Measurements from ENCODE around the gene PCYOX1L. TPM values are rescaled to one million over a fixed set of nuclear protein-coding genes. Genes with fewer than 3 reads are reported as not detected.

The PCYOX1L gene
- total and polyA plus RNA-seq, 2 of the 8 experiments (the other 6 are each of a cell fraction or from before 2014, with no cell fraction given): 6.8 to 17.2 TPM

DNA sequence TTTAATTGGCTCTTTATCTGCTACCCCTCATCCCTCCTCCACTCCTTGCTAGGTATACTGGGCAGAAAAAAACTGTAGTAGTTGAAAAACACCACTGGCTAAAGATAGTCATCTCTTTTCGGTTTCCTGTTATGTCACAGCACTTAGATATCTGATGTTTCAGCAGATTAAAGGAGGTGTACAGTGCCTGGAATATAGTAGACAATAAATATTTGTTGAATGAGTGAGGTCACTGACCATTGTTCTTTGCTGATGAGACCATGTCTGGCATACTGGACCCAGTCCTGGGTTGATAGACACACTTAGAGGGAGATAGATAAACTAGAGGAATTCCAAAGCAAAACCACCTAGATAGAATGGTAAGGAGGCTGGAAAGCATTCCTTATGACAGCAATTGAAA lies 9.3 kb upstream of the PCYOX1L start:
- no peak overlapping the region for H3K4me2 ChIP-seq (ENCODE audit: insufficient read depth in 1 of 2, low read depth in 2 of 2, low read length in 2 of 2)
- H3K27ac ChIP-seq (ENCODE audit: low read depth, low read length): no peak overlapping the region
- H3K79me1 ChIP-seq (ENCODE audit: low read depth, low read length): no peaks in the 10 kb centered on the region; the same call in 1 of the 2 replicates
- no peaks in the 10 kb centered on the region for H3K27me3 ChIP-seq (replicated peaks in 1 of 4; ENCODE audit: control insufficient read depth in 3 of 4, extremely low read depth in 1 of 4, insufficient read depth in 3 of 4, low read length in 3 of 4)
- no peak overlapping the region for H2AFZ ChIP-seq (ENCODE audit: low read length)
- no peak overlapping the region for H4K8ac ChIP-seq (ENCODE audit: extremely low read depth, insufficient read depth, low read length)
- no peak overlapping the region for H3K9ac ChIP-seq (replicated peaks in 1 of 4; ENCODE audit: extremely low read depth in 1 of 4, low read depth in 3 of 4, low read length in 3 of 4)
- H3K79me2 ChIP-seq (ENCODE audit: control insufficient read depth in 1 of 2, insufficient read depth in 2 of 2, low read length in 2 of 2): peaks cover 0 to 32% of the 10 kb centered on the region in 2 experiments; a peak in 2 of 4 replicates
- no peak overlapping the region for H2BK120ac ChIP-seq (replicated peaks; ENCODE audit: low read depth, low read length)
- H2AK5ac ChIP-seq (ENCODE audit: low read depth, low read length): no peak overlapping the region
- no peak overlapping the region for H2BK20ac ChIP-seq (ENCODE audit: low read length)
- no peak overlapping the region for H3K23ac ChIP-seq (ENCODE audit: insufficient read length)
- H3K18ac ChIP-seq (ENCODE audit: extremely low read depth, low read length): no peak overlapping the region
- FAIRE-seq (no peak), DNase-seq (ENCODE audit: low read depth in 1 of 2, low spot score in 2 of 2) (no peak)
- ChIA-PET CTCF (ENCODE audit: partially characterized antibody) (no interaction called here), POLR2A (ENCODE audit: partially characterized antibody) (interaction anchor here (1.3 to 5.0 kb wide), 3 partner anchors 7 to 56 kb away, joined by 3 to 72 read pairs (median 4); partner anchors contain the start of gene PCYOX1L)
- peaks cover 3 to 4% of the 10 kb centered on the region in 2 experiments for H4K20me1 ChIP-seq (replicated peaks in 1 of 2; ENCODE audit: control insufficient read depth in 1 of 2, insufficient read depth in 2 of 2, low read length in 2 of 2)
- no peak overlapping the region for H3K14ac ChIP-seq (ENCODE audit: insufficient read length)
- peaks cover 12% of the 10 kb centered on the region for H3K23me2 ChIP-seq (ENCODE audit: low read depth, low read length)
- no peak overlapping the region for H3K56ac ChIP-seq (replicated peaks; ENCODE audit: insufficient read length, low read depth, low read length)
- no peak overlapping the region for H4K91ac ChIP-seq (replicated peaks; ENCODE audit: insufficient read length, low read length)
- H3K9me3 ChIP-seq (ENCODE audit: insufficient read depth in 2 of 2, low read depth in 1 of 2, low read length in 1 of 2): no peaks in the 10 kb centered on the region
- H2BK5ac ChIP-seq (ENCODE audit: low read depth, low read length): no peak overlapping the region
- no peak overlapping the region for H3K4ac ChIP-seq (replicated peaks; ENCODE audit: insufficient read length, low read depth, low read length)
- H2BK15ac ChIP-seq (ENCODE audit: low read length): no peak overlapping the region
- H4K5ac ChIP-seq (ENCODE audit: insufficient read length, low read depth, low read length): no peak overlapping the region
- 94% methylated on average over 1 of the region's 1 CpG; no CpG with 5 or more reads in 1 of the 2 experiments for WGBS, 2 experiments (ENCODE audit: extremely low coverage in 1 of 2, insufficient coverage in 1 of 2, insufficient read length in 1 of 2, insufficient replicate concordance in 2 of 2, low coverage in 1 of 2, low lambda C conversion rate in 2 of 2, missing lambda C conversion rate in 1 of 2)
- peaks cover 0 to 5% (median 1%) of the 10 kb centered on the region in 4 experiments; a peak in 4 of 7 replicates for H3K4me1 ChIP-seq (replicated peaks in 1 of 4; ENCODE audit: control insufficient read depth in 3 of 4, insufficient read depth in 4 of 4, low read length in 3 of 4)
- H2BK12ac ChIP-seq (ENCODE audit: low read depth, low read length): no peak overlapping the region
- no peak overlapping the region for H3K4me3 ChIP-seq (ENCODE audit: extremely low read depth in 1 of 4, insufficient read depth in 2 of 4, low read depth in 3 of 4, low read length in 4 of 4)
- H3K36me3 ChIP-seq (ENCODE audit: control insufficient read depth in 2 of 4, insufficient read depth in 4 of 4, low read length in 3 of 4): peaks cover 26 to 66% (median 45%) of the 10 kb centered on the region in 4 experiments
- no peak for TF ChIP-seq GABPA (IDR thresholded peaks at IDR 0.05; ENCODE audit: borderline replicate concordance, insufficient read depth, low read length)
- TF ChIP-seq MAFK (IDR thresholded peaks at IDR 0.05; ENCODE audit: low read depth, low read length): no peak
- TF ChIP-seq RFX5 (IDR thresholded peaks at IDR 0.05; ENCODE audit: borderline replicate concordance, low read depth, low read length): no peak
- no peak for TF ChIP-seq NANOG (IDR thresholded peaks at IDR 0.05; ENCODE audit: insufficient read depth, low read depth, low read length, poor library complexity, severe bottlenecking)
- no peak for TF ChIP-seq TBP (IDR thresholded peaks at IDR 0.05; ENCODE audit: low read depth, low read length)
- TF ChIP-seq CBX8 (IDR thresholded peaks at IDR 0.05; ENCODE audit: borderline replicate concordance, low read depth, low read length): no peak
- no peak for TF ChIP-seq CHD2 (IDR thresholded peaks at IDR 0.05; ENCODE audit: low read length)
- no peak for TF ChIP-seq EGR1 (IDR thresholded peaks at IDR 0.05; ENCODE audit: borderline replicate concordance, low read depth, low read length)
- no peak for TF ChIP-seq KDM1A (IDR thresholded peaks at IDR 0.05; ENCODE audit: borderline replicate concordance, low read length)
- TF ChIP-seq CREB1 (IDR thresholded peaks at IDR 0.05): no peak
- TF ChIP-seq KDM4A (IDR thresholded peaks at IDR 0.05; ENCODE audit: low read depth, low read length, severe bottlenecking): no peak
- no peak for TF ChIP-seq SIN3A (conservative IDR thresholded peaks at IDR 0.05 in 1 of 2, IDR thresholded peaks at IDR 0.05 in 1 of 2; ENCODE audit: low read depth in 1 of 2, low read length in 2 of 2)
- no peak for TF ChIP-seq TCF12 (IDR thresholded peaks at IDR 0.05; ENCODE audit: low read depth, low read length)
- no peak for TF ChIP-seq RAD21 (IDR thresholded peaks at IDR 0.05 in 1 of 2, conservative IDR thresholded peaks at IDR 0.05 in 1 of 2; ENCODE audit: low read depth in 2 of 2, low read length in 2 of 2)
